Jurkat, Clone E6-1 (cell line): Measurements from ENCODE around the gene MYO7A.

ENCODE experiments used
- DNase-seq: peaks from one replicate; pipeline ENCODE4 v3.0.0-alpha.2; 2011; ENCODE audit warnings: low read depth, low spot score
- H3K4me3 ChIP-seq: 2 replicates; pipeline ENCODE4 v1.5.1; 2011; ENCODE audit warnings: mild to moderate bottlenecking, low read length, control low read depth, moderate library complexity

Gene MYO7A

DNA sequence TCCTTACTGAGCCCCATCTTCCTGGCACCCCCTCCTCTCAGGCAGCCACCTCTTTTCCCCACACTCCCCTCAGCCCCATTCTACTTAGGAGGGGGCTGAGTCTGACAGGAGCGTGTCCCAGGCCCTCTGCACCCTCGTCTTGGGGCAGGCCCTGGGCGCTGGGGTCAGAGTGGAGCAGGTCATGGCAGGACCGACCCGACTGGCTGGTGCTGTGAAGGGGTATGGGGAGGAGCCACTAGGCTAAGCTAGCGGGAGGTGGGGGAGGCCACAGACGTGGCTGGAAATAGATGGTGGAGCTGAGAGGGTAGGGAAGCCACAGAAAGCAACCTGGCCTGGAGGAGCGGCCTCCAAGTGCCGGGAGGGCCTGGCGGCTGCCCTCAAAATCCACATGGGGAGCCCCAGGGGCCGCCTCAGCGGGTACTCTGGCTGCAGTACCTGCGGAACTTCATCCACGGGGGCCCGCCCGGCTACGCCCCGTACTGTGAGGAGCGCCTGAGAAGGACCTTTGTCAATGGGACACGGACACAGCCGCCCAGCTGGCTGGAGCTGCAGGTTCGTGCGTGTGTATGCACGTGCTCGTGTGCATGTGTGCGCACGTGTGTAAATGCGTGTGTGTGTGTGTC is 61.7 kb downstream of the MYO7A start:
- no peak for DNase-seq
- H3K4me3 ChIP-seq = no peak overlapping the region

- no peak overlapping the region for H3K4me3 ChIP-seq
- DNase-seq = no peak
Observed at GRCh38 chr11:77190331-77191075, 62.5 kb downstream of the MYO7A start.

DNA sequence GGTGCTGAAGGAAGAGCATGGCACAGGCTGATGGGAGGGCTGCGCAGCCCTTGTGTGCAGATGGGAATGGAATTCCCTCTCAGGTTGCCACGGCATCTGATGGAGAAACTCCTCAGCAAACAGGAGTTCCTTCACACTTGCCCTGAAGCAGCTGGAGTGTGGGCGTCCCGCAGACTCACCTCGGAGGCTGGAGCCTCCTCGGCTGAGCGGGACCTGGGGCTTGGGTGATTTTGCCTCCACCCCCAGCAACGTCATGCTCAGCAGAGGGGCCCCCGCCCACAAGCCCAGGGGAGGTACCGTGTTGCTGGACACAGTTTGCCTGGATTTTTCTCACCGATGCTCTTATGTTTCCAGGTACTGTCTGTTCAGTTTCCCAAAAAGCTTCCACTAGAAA is 63.4 kb downstream of the MYO7A start:
- no peak for DNase-seq
- peak overlapping the region; percentile 51 for H3K4me3 ChIP-seq

DNA sequence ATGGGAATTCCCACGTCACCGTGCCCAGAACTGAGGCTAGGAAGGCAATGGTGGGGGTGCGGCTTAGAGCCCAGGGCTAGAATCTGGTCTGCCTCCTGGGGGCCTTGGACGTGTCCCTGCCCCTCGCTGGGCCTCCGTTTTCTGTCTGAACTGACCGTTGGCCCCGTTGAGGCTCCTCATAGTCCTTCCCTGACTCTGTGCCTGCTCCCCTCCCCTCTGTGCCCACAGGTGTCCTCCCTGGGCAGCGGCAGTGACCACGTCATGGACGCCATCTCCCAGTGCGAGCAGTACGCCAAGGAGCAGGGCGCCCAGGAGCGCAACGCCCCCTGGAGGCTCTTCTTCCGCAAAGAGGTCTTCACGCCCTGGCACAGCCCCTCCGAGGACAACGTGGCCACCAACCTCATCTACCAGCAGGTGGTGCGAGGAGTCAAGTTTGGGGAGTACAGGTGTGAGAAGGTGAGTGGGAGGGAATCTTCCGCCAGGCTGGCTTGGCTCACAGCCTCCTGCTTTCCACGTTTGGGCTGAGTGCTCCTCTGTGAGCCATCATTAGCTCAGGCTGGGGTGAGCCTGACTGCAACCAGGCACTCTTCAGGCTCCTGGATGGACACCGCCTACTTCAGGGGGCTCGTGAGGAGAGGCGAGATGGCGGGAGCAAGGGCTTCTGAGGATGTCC is 63.9 kb downstream of the MYO7A start:
- DNase-seq = peak; percentile 80
- H3K4me3 ChIP-seq = peak overlapping the region; percentile 51

GRCh38 chr11:77193167-77193566 is 65.1 kb downstream of the MYO7A start:
- no peak for DNase-seq
- no peak overlapping the region for H3K4me3 ChIP-seq

GRCh38 chr11:77193911-77194830 is 66.1 kb downstream of the MYO7A start:
- DNase-seq = no peak
- H3K4me3 ChIP-seq = no peak overlapping the region

DNA sequence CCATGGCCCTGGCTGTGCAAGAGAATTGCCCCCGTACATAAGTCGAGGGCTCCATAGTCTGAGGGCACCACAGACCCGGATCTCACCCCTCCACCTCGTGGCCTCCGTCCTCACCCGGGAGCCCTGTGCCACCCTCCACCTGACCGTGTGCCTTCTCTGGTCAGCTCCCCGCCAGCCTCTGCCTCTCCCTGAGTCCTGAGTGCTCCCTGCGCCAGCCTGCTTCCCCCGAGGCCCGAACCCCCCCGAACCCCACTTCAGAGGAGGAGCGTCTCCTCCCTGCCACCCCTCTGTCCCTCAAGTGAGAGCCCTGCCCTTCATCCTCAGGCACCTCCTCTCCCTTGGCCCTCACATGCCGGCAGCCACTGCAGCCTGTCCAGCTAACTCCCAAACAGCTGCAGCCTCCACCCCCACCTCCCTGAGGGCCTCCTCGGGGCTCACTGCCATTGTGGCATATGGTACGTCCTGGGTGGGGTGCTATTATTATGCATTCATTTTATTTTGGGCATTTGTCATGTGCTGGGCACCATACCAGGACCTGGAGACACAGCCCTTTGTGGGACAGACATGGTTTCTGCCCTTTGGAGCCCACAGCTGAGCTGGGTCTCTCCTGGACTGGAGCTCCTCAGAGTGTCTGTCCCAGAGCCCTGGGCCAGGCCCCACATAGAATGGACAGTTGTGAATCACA is 67.2 kb downstream of the MYO7A start:
- DNase-seq = no peak
- H3K4me3 ChIP-seq = no peak overlapping the region

GRCh38 chr11:77196961-77197360 is 68.9 kb downstream of the MYO7A start:
- no peak overlapping the region for H3K4me3 ChIP-seq

GRCh38 chr11:77197626-77198320 is 69.7 kb downstream of the MYO7A start:
- H3K4me3 ChIP-seq = no peak overlapping the region
- no peak for DNase-seq

More at GRCh38 chr11:77196961-77197360, 68.9 kb downstream of the MYO7A start:
- no peak for DNase-seq

DNA sequence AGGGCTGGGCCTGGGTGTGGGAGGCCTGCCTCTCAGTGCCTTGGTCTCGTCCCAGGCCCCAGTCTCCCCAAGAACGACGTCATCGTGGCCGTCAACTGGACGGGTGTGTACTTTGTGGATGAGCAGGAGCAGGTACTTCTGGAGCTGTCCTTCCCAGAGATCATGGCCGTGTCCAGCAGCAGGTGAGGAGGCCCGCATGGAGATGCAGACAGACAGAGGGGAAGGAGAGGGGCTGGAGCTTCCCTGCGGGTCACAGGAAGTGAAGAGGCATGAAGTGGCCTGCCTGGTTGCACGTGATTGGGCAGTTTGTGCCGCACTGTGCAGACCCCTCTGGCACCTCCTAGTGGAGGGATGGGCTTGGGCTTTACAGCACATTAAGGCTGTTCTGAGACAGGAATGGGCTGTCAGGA is 70.4 kb downstream of the MYO7A start:
- H3K4me3 ChIP-seq = no peak overlapping the region
- peak; percentile 25 for DNase-seq

- no peak overlapping the region for H3K4me3 ChIP-seq
- no peak for DNase-seq
Observed at GRCh38 chr11:77199137-77199745, 71.2 kb downstream of the MYO7A start.

DNA sequence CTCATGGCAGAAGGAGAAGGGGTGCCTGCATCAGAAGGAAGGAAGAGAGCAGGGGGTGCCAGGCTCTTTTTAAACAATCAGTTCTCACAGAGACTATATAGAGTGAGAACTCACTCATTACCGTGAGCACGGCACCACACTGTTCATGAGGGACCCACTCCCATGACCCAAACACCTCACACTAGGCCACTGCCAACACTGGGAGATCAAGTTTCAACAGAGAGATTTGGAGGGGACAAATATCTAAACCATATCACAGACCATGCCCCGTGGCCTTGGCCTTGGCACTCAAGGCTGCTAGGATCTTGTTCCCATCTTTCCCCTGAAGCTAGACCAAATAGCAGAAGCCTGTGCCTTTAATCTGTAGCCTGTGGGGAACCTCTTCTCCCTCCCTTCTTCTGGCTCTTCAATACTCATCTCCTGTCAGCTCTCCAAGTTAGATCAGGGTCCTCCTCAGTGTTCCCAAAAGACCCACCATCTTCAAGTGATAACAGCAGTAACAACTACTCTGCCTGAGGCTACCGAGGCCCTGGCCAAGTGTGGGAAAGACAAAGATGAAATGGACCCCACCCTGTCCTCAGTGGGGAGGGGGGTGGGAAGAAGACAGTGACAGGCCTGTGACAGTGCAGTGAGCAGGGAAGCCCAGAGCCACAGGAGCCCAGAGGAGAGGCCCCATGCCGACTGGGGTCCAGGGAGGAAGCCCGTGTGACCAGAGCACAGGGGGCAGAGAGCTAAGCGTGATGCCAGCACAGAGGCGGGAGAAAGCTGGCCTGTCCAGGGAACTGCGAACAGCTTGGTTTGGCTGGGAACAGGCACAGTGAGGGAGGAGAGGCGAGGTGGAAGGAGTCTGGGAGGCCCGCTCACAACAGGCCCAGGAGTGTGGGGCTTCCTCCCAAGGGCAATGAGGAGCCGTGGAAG is 72.6 kb downstream of the MYO7A start:
- DNase-seq = no peak
- H3K4me3 ChIP-seq = no peak overlapping the region

DNA sequence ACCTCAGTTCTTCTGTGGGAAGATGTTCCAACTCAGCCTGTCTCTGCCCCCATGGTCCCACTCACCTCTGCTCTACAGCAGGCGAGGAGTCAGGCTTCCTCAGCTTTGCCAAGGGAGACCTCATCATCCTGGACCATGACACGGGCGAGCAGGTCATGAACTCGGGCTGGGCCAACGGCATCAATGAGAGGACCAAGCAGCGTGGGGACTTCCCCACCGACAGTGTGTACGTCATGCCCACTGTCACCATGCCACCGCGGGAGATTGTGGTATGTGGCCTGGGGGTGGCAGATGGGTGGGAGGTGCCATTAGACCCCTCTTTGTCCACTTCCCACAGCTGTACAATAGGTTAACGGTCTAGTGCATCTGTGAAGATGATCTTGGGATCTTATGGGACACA is 73.3 kb downstream of the MYO7A start:
- H3K4me3 ChIP-seq = no peak overlapping the region
- DNase-seq = no peak

GRCh38 chr11:77201991-77202841 is 74.2 kb downstream of the MYO7A start:
- no peak overlapping the region for H3K4me3 ChIP-seq
- DNase-seq = no peak

DNA sequence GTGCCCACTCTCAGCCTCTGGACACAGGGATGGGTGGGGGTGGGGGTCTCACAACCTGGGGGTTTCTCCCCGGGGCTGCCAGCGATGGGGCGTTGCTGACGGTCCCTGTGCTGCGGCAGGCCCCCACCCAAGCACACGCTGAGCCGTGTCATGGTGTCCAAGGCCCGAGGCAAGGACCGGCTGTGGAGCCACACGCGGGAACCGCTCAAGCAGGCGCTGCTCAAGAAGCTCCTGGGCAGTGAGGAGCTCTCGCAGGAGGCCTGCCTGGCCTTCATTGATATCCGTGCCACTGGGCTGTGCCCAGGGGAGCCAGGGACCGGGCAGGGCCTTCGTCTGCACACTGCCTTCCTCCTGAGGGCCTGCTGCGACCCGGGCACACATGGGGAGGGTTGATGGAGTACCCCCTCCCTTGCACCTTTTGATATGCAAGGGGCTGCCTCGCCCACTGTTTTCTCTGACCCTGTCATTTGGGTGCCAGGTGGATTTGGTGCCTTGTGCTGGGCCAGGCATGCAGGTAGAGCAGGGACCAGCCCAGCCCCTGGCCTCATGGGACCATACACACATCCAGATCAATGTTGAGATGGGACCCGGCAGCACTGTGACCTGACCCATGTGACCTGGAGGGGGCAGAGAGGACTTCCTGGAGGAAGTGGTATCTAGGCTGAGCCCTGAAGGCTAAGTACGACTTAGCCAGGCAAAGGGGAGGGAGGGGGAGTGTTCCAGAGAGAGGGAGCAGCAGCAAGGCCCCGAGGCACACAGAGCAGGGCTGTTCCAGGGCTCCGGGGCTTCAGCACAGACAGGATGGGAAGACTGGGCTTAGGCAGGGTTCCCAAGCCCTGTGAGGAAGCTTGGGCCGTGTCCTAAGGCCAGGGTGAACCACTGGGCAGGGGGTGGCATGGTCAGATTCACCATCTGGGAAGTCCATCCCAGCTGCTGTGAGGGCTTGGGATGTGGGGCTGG is 75.2 kb downstream of the MYO7A start:
- DNase-seq = no peak
- H3K4me3 ChIP-seq = no peak overlapping the region
